ENCODE data around the gene COPS4.

DNA sequence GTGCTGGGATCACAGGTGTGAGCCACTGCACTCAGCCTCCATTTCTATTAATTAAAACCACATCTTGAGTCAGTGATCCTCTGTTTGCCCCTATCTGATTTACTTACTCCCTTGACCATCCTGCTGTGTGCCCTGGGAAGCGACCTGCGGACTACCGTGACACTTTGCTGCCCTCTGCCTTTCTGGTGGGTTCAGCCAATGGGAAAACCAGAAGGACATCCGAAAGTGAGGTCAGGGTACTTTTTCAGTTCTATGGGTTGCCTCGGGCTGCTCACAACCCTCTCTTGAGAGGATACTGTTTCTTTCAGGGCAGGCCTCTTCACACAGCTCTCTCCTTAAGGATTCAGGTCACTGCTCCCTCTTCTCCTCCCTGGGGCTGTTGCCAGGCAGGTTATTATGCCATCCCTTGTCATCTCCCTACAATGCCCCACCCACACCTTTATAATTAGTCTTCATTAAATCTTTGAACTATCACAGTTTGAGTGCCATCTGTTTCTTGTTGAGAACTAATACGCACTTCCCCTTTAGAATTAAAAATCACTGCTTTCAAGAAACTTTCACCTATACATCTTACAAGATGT lies 58.2 kb downstream of the COPS4 start:
- TF ChIP-seq, protein P1, sequence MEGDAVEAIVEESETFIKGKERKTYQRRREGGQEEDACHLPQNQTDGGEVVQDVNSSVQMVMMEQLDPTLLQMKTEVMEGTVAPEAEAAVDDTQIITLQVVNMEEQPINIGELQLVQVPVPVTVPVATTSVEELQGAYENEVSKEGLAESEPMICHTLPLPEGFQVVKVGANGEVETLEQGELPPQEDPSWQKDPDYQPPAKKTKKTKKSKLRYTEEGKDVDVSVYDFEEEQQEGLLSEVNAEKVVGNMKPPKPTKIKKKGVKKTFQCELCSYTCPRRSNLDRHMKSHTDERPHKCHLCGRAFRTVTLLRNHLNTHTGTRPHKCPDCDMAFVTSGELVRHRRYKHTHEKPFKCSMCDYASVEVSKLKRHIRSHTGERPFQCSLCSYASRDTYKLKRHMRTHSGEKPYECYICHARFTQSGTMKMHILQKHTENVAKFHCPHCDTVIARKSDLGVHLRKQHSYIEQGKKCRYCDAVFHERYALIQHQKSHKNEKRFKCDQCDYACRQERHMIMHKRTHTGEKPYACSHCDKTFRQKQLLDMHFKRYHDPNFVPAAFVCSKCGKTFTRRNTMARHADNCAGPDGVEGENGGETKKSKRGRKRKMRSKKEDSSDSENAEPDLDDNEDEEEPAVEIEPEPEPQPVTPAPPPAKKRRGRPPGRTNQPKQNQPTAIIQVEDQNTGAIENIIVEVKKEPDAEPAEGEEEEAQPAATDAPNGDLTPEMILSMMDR (IDR thresholded peaks at IDR 0.05): no peak
- TF ChIP-seq POLR2A (IDR thresholded peaks at IDR 0.05) (no peak), POLR2AphosphoS5 (IDR thresholded peaks at IDR 0.05) (no peak), EP300 (IDR thresholded peaks at IDR 0.05; ENCODE audit: low read depth) (no peak)

Data from transverse colon (tissue), 4 donors.